ENCODE data around the gene ADCY3.

Gene ADCY3

DNA sequence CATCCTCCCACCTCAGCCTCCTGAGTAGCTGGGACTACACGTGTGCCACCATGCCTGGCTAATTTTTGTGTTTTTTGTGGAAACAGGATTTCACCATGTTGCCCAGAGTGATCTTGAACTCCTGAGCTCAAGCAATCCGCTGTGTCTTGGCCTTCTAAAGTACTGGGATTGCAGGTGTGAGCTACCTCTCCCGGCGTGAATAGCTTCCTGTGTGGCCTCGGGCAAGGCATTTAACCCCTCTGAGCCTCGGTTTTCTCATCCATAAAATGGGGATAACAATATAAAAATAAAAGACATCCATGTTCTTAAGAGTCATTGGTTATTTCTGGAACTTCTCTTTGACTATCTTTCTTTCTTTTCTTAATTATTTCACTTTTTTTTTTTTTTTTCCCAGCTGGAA lies 19.3 kb upstream of the ADCY3 start:
- H3K4me3 ChIP-seq (ENCODE audit: low read depth, low read length) = no peak overlapping the region
- TF ChIP-seq, protein P1, sequence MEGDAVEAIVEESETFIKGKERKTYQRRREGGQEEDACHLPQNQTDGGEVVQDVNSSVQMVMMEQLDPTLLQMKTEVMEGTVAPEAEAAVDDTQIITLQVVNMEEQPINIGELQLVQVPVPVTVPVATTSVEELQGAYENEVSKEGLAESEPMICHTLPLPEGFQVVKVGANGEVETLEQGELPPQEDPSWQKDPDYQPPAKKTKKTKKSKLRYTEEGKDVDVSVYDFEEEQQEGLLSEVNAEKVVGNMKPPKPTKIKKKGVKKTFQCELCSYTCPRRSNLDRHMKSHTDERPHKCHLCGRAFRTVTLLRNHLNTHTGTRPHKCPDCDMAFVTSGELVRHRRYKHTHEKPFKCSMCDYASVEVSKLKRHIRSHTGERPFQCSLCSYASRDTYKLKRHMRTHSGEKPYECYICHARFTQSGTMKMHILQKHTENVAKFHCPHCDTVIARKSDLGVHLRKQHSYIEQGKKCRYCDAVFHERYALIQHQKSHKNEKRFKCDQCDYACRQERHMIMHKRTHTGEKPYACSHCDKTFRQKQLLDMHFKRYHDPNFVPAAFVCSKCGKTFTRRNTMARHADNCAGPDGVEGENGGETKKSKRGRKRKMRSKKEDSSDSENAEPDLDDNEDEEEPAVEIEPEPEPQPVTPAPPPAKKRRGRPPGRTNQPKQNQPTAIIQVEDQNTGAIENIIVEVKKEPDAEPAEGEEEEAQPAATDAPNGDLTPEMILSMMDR (IDR thresholded peaks at IDR 0.05; ENCODE audit: low read depth, low read length) = no peak

DNA sequence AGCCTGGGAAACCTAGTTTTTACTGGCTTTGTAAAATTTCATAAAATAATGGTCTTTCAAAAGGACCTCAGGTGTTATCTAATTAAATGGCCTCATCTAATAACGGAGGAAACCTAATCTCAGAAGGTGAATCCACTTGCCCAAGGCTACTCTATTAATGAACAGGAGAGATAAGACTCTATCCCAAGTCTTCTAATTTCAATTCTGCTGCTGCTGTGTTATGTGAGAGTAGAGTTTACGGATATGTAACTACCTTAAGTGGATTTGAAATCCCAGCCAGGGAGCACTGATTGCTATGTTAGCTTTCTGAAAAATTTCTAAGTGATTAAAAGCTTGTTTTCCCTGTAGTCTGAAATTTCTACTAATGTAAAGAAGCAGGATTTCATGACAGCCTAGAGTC lies 17.2 kb upstream of the ADCY3 start:
- H3K4me3 ChIP-seq (ENCODE audit: low read depth, low read length) = no peak overlapping the region
- TF ChIP-seq, protein P1 (IDR thresholded peaks at IDR 0.05; ENCODE audit: low read depth, low read length) = no peak

DNA sequence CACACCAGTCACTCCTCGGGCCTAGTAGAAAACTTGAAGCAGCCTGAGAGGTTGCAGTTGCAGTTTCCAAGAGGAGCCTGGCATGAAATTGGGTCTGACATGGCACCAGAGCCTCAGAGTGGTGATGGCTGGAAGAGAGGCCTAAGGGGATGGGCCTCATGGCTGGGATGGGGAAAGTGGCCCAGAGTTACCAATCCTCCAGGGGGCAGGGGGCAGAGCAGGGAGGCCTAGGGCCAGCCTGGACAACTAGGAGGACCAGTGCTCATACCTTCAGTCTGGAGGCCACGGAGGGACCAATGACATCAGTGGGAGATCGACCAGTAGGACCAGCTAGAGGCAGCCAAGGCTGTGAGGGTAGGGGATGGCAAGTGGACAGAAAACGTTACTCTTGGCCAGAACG lies 15.1 kb upstream of the ADCY3 start:
- TF ChIP-seq, protein P1 (IDR thresholded peaks at IDR 0.05; ENCODE audit: low read depth, low read length) = no peak
- H3K4me3 ChIP-seq (ENCODE audit: low read depth, low read length) = no peak overlapping the region

DNA sequence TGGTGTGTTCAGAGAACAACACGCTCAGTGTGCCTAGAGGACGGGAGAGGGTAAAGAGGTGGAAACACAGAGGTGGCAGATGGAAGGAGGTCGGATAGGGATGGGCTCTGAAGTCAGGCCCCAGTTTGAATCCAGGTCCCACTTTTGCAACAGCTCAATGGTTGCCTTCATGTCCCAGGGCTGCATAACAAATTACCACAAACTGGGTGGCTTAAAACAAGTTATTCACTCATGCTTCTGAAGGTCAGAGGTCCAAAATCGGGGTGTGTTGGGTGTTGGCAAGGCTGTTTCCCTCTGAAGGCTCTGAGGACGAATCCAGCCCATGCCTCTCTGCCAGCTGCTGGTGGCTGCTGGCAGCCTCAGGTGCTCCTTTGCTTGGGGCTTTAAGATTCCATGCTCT lies 12.7 kb upstream of the ADCY3 start:
- TF ChIP-seq, protein P1 (IDR thresholded peaks at IDR 0.05; ENCODE audit: low read depth, low read length) = no peak
- H3K4me3 ChIP-seq (ENCODE audit: low read depth, low read length) = no peak overlapping the region

DNA sequence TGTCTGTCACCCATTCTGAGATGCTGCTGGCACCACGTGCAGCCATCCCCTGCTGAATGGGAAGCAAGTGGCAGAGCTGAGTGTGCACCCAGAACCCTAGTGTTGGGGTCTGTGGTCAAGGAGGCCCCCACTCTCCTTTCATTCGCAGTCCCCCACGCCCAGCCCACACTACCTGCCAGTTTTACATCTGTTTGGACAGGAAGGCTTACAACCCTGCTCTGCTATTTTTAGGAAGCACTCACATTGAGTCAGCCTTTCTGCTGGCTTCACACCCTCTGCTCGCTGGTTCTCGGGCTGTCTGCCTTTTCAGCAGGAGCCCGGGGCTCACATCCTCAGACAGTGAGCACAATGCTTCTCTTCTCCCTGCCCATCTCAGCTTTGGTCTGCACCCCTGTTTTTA lies 10.7 kb upstream of the ADCY3 start:
- TF ChIP-seq, protein P1 (IDR thresholded peaks at IDR 0.05; ENCODE audit: low read depth, low read length) = no peak

DNA sequence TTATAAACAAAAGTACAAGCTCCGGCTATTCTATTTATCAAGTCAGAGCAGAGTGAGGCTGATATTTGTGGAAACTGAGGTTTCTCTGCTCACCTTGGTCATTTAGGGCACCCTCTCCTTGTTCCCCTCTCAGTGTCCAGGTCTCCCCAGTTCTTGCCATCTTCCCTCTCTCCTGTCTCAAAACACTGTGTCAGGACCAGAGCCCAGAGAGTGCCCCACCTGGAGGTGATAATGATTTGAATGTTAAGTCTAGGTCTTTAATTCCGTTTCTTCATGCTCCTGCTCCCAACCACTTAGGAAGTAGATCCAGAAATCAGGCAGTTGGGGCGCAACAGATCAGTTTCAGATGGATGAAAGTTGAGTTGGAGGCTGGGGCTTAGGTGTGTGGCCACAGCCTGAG lies 9.2 kb upstream of the ADCY3 start:
- TF ChIP-seq, protein P1 (IDR thresholded peaks at IDR 0.05; ENCODE audit: low read depth, low read length) = no peak
- H3K4me3 ChIP-seq (ENCODE audit: low read depth, low read length) = no peak overlapping the region

More for the DNA sequence above, 10.7 kb upstream of the ADCY3 start:
- no peak overlapping the region for H3K4me3 ChIP-seq (ENCODE audit: low read depth, low read length)

GRCh38 chr2:24928036-24928435 lies 8.0 kb upstream of the ADCY3 start:
- no peak overlapping the region for H3K4me3 ChIP-seq (ENCODE audit: low read depth, low read length)
- TF ChIP-seq, protein P1 (IDR thresholded peaks at IDR 0.05; ENCODE audit: low read depth, low read length) = no peak
